ENCODE results near the gene VPS16. TPM values are rescaled to one million over a fixed set of nuclear protein-coding genes. Genes with fewer than 3 reads are reported as not detected.

Gene VPS16
- total and polyA plus RNA-seq, 2 experiments from 2014 or later = 24.2 to 35.2 TPM

DNA sequence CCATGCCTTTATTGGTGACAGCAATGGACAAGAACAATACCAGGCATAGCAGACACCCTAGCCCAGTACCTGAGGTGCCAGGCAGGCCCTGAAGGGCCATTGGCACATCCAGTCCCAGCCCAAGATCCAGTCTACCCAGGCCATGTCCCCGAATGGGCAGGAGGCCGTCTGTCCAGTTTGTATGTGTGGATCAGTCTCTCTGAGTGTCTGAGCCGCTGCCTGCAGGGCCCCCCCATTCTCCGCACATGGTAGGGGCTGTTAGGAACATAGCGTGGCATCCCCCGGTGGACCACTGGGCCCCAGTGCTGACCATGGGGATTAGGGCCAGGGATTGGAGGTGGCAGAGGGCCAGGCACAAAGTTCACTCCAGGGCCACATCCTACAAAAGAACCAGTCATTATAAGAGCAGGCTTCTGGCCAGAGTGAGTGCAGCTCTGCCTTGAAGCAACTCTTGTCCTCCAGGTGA, 5.2 kb upstream of the VPS16 start:
- no peak for TF ChIP-seq EZH2 (IDR thresholded peaks at IDR 0.05; ENCODE audit: insufficient read depth, poor library complexity, severe bottlenecking)
- no peak for TF ChIP-seq EZH2phosphoT487 (IDR thresholded peaks at IDR 0.05; ENCODE audit: insufficient read depth, low read depth)
- H3K9ac ChIP-seq = no peak overlapping the region
- in situ Hi-C loops (cut with MboI) = no loop called here
- H3K9me2 ChIP-seq (ENCODE audit: insufficient read depth) = no peaks in the 10 kb centered on the region
- no peaks in the 10 kb centered on the region for H3K36me3 ChIP-seq (ENCODE audit: low read depth)
- no peak overlapping the region for H3K27ac ChIP-seq
- peaks cover 10% of the 10 kb centered on the region; the same call in 1 of the 2 replicates for H3K79me2 ChIP-seq (ENCODE audit: insufficient read depth)
- 88 to 92% methylated on average over 6 of the region's 6 CpGs for WGBS, 2 experiments (ENCODE audit: low coverage in 1 of 2, low lambda C conversion rate in 2 of 2, missing lambda C conversion rate in 2 of 2)
- peaks cover 9% of the 10 kb centered on the region; the same call in 1 of the 2 replicates for H3K4me1 ChIP-seq (ENCODE audit: insufficient read depth)
- no peaks in the 10 kb centered on the region for H4K20me1 ChIP-seq (ENCODE audit: insufficient read depth)
- peaks cover 19% of the 10 kb centered on the region for H3F3A ChIP-seq (ENCODE audit: insufficient read depth)
- H3K4me2 ChIP-seq (ENCODE audit: unreplicated experiment) = no peak overlapping the region
- no peak for DNase-seq
- no peaks in the 10 kb centered on the region for H3K9me3 ChIP-seq (ENCODE audit: low read depth)
- no peak overlapping the region for H2AFZ ChIP-seq
- H3K4me3 ChIP-seq = no peak overlapping the region
- no peaks in the 10 kb centered on the region for H3K27me3 ChIP-seq (replicated peaks; ENCODE audit: insufficient read depth)

DNA sequence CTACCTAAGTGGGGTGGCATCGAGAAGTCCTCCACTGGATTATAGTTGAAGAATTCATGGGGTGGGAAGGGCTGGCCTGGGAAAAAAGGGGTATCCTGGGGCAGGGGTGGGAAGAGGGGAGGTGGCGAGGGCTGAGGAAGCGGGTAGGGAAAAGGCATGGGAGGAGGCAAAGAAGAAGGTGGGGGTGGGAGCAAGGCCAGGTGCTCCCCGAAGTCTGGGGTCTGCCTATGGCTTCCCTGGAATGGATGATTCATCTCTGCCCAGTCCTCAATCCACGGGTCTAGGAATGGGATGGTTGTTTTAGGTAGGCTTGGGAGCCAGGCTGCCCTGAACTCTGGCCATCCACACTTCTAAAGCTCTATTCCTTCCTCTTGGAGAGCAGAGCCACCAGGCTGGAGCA, 4.5 kb upstream of the VPS16 start:
- in situ Hi-C loops (cut with MboI) = no loop called here

DNA sequence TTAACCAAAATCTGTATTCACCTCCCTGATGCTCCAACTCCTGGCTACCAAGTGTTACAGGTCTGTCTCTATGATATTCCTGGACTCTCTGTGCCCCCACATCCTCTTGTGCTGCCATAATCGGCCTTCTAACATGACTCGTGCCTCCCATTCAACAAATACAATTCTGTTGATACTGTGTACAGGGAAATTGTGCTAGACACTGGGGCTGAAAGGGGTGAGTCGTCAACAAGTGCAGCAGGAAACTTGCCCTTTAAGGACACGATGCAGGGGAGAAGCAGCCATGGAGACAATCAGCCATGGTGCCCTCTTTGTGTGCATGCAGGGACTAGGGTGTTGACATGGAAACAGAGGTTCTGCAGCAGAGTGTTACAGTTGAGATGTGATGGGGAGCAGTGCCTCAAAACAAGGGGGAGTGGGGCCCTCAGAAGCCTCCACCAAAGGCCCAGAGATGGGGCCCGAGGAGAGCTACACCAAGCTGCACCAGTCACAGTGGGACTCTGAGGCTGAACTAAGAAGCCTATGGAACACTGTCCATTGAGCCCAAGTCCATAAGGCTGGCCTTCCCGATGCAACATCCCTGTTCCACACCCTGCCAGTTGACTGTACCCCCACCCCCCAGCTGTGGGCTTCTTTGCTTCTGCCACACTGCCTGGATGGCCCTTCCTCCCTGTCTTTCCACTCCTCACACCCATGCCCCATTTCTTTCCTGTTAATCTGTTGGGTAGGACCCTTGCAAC, 3.2 kb upstream of the VPS16 start:
- WGBS, 2 experiments (ENCODE audit: low coverage in 1 of 2, low lambda C conversion rate in 2 of 2, missing lambda C conversion rate in 2 of 2) = 84% methylated on average over 6 of the region's 6 CpGs
- Histone ChIP-seq H3K9me3 (ENCODE audit: low read depth) (no peaks in the 10 kb centered on the region), H4K20me1 (ENCODE audit: insufficient read depth) (no peaks in the 10 kb centered on the region), H3F3A (ENCODE audit: insufficient read depth) (peaks cover 10% of the 10 kb centered on the region), H3K27me3 (replicated peaks; ENCODE audit: insufficient read depth) (no peaks in the 10 kb centered on the region), H3K9me2 (ENCODE audit: insufficient read depth) (no peaks in the 10 kb centered on the region), H3K27ac (no peak overlapping the region), H3K4me2 (ENCODE audit: unreplicated experiment) (no peak overlapping the region), H2AFZ (no peak overlapping the region), H3K4me1 (ENCODE audit: insufficient read depth) (0 out of 2 replicates have a peak, but pooled peaks cover 2% of the 10 kb centered on the region), H3K4me3 (no peak overlapping the region), H3K9ac (no peak overlapping the region), H3K79me2 (ENCODE audit: insufficient read depth) (peaks cover 22% of the 10 kb centered on the region), H3K36me3 (ENCODE audit: low read depth) (no peaks in the 10 kb centered on the region)
- TF ChIP-seq EZH2 (IDR thresholded peaks at IDR 0.05; ENCODE audit: insufficient read depth, poor library complexity, severe bottlenecking) (no peak), EZH2phosphoT487 (IDR thresholded peaks at IDR 0.05; ENCODE audit: insufficient read depth, low read depth) (no peak)
- in situ Hi-C loops (cut with MboI) = no loop called here
- DNase-seq = no peak

More for the DNA sequence above, 4.5 kb upstream of the VPS16 start:
- Histone ChIP-seq H3K4me3 (no peak overlapping the region), H3K9ac (no peak overlapping the region), H3K4me1 (ENCODE audit: insufficient read depth) (peaks cover 9% of the 10 kb centered on the region; the same call in 1 of the 2 replicates), H3K36me3 (ENCODE audit: low read depth) (no peaks in the 10 kb centered on the region), H3K9me3 (ENCODE audit: low read depth) (no peaks in the 10 kb centered on the region), H3K79me2 (ENCODE audit: insufficient read depth) (peaks cover 10% of the 10 kb centered on the region; the same call in 1 of the 2 replicates), H4K20me1 (ENCODE audit: insufficient read depth) (no peaks in the 10 kb centered on the region), H3K4me2 (ENCODE audit: unreplicated experiment) (no peak overlapping the region), H3K27me3 (replicated peaks; ENCODE audit: insufficient read depth) (no peaks in the 10 kb centered on the region), H3F3A (ENCODE audit: insufficient read depth) (peaks cover 19% of the 10 kb centered on the region), H3K9me2 (ENCODE audit: insufficient read depth) (no peaks in the 10 kb centered on the region), H3K27ac (no peak overlapping the region), H2AFZ (no peak overlapping the region)
- no peak for DNase-seq
- no peak for TF ChIP-seq EZH2phosphoT487 (IDR thresholded peaks at IDR 0.05; ENCODE audit: insufficient read depth, low read depth)
- TF ChIP-seq EZH2 (IDR thresholded peaks at IDR 0.05; ENCODE audit: insufficient read depth, poor library complexity, severe bottlenecking) = no peak
- WGBS, 2 experiments (ENCODE audit: low coverage in 1 of 2, low lambda C conversion rate in 2 of 2, missing lambda C conversion rate in 2 of 2) = 68 to 79% methylated on average over 3 to 5 of the region's 5 CpGs

DNA sequence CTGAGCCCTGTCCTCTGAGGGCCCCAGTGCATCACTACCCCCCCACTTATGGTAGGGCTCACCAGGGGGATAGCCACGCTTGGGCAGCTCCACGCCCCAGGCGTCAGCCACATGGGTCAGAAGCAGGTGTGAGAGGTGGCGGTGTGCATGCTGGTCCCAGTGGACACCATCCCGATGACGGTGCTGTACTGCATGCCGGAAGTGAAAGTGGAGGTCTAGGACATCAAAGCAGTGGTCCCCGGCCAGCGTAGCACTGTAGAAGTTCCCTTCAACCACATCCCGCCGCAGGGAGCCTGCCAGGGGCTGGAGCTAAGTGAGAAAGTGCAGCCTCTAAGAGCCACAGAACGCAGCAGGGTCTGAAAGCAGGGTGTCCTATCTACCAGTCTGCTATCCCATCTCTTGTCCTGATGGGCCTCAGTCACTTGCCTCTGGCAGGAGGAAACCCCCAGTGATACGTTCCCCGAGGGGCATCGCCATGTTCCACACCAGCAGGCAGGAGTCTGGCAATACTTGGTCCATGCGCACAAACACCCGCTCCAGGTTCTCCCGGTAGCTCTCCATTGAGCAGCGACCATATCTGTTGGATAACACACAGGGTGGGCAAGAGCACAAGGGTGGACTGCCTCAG, 2.3 kb upstream of the VPS16 start:
- Histone ChIP-seq H4K20me1 (ENCODE audit: insufficient read depth) (no peaks in the 10 kb centered on the region), H3K4me1 (ENCODE audit: insufficient read depth) (no peaks in the 10 kb centered on the region), H3K27ac (no peak overlapping the region), H3K27me3 (replicated peaks; ENCODE audit: insufficient read depth) (no peaks in the 10 kb centered on the region), H3K9me3 (ENCODE audit: low read depth) (no peaks in the 10 kb centered on the region), H3K36me3 (ENCODE audit: low read depth) (no peaks in the 10 kb centered on the region), H3K4me3 (no peak overlapping the region), H3F3A (ENCODE audit: insufficient read depth) (0 out of 2 replicates have a peak, but pooled peaks cover 5% of the 10 kb centered on the region), H3K9ac (no peak overlapping the region), H3K79me2 (ENCODE audit: insufficient read depth) (peaks cover 31% of the 10 kb centered on the region), H3K4me2 (ENCODE audit: unreplicated experiment) (no peak overlapping the region), H2AFZ (no peak overlapping the region), H3K9me2 (ENCODE audit: insufficient read depth) (no peaks in the 10 kb centered on the region)
- WGBS, 2 experiments (ENCODE audit: low coverage in 1 of 2, low lambda C conversion rate in 2 of 2, missing lambda C conversion rate in 2 of 2) = 97% methylated on average over 19 of the region's 19 CpGs
- no peak for TF ChIP-seq EZH2 (IDR thresholded peaks at IDR 0.05; ENCODE audit: insufficient read depth, poor library complexity, severe bottlenecking)
- TF ChIP-seq EZH2phosphoT487 (IDR thresholded peaks at IDR 0.05; ENCODE audit: insufficient read depth, low read depth) = no peak
- DNase-seq = no peak
- in situ Hi-C loops (cut with MboI) = no loop called here
